HFF-Myc (cell line): ENCODE results near the gene GALNT11.

Experiments
- DNase-seq: peaks from one replicate; pipeline ENCODE4 v3.0.0-alpha.2; 2011; ENCODE audit warnings: low read depth; ENCODE audit errors: extremely low read depth
- H3K4me3 ChIP-seq: replicated peaks from 2 replicates; pipeline ENCODE4 v1.5.1; 2011; ENCODE audit warnings: low read depth, mild to moderate bottlenecking, control low read depth, low read length
- CTCF ChIP-seq: IDR thresholded peaks from 2 replicates; pipeline ENCODE4 v1.5.1; 2012; ENCODE audit warnings: mild to moderate bottlenecking, low read depth, low read length, control low read depth; ENCODE audit errors: missing control alignments

The GALNT11 gene

GRCh38 chr7:152107945-152108344, 82.5 kb downstream of the GALNT11 start:
- no peak for TF ChIP-seq CTCF
- no peak for DNase-seq
- H3K4me3 ChIP-seq, result no peak overlapping the region

DNA sequence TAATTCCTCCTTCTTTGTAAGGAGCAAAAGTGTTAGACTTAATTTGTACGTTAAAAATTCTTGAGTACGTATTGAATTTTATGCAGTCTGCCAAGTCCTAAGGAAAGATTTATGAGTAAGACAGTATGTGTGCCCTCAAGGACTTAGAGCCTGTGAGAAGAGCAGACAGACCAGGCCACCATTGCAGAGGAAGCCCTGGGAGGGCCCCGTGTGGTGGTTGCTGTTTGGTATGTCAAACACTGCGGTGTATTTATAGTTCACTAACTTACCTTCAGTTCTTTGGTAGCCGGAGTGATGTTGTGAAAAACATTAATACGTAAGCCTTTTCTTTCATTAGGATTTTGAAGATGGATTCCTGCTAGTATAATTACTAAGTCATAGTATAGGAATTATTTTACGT, 82.9 kb downstream of the GALNT11 start:
- TF ChIP-seq CTCF, result no peak
- DNase-seq, result no peak

GRCh38 chr7:152112829-152113228, 87.4 kb downstream of the GALNT11 start:
- no peak for TF ChIP-seq CTCF
- DNase-seq, result no peak
- H3K4me3 ChIP-seq, result no peak overlapping the region

More for the DNA sequence above, 82.9 kb downstream of the GALNT11 start:
- no peak overlapping the region for H3K4me3 ChIP-seq

- no peak for TF ChIP-seq CTCF
- DNase-seq, result no peak
- no peak overlapping the region for H3K4me3 ChIP-seq
These were observed 89.7 kb downstream of the GALNT11 start for GRCh38 chr7:152115021-152115718.

DNA sequence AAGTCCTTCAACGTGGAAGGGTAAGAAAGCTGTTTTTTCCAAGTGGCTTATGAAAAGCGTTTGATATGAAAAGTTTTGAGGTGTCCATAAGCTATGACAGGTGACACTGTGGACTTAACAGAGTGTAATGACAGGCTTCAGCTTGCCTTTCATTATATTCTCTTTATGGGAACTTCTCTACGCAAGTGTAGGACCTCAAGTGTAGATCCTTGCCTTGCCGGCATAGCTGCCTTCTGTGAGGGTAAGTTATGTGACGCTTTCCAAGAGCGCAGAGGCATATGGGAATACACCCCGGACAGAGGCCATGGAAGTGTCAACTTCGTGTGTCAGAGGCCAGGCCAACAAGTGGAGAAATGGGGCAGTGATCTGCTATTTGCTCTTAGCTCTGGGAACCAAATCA, 91.9 kb downstream of the GALNT11 start:
- DNase-seq, result no peak
- TF ChIP-seq CTCF, result no peak
- no peak overlapping the region for H3K4me3 ChIP-seq

DNA sequence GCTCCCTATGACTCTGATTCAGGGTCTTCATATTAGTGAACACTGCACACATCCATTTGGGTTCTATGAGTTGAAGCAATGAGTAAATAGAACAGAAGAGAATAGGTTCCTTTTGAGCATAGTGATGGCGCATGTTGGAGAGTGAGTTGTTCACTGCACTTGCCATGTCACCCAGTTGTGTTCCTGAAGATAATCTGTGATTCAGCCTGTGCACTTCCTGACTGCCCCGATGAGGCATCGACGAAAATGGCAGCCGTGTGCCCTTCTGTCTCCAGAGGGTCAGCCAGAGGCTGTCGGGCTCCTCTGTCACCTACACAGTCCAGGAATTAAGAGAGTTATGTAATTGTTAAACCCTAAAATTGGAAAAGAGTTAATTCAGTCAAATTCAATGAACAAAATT, 94.7 kb downstream of the GALNT11 start:
- no peak overlapping the region for H3K4me3 ChIP-seq
- no peak for TF ChIP-seq CTCF

DNA sequence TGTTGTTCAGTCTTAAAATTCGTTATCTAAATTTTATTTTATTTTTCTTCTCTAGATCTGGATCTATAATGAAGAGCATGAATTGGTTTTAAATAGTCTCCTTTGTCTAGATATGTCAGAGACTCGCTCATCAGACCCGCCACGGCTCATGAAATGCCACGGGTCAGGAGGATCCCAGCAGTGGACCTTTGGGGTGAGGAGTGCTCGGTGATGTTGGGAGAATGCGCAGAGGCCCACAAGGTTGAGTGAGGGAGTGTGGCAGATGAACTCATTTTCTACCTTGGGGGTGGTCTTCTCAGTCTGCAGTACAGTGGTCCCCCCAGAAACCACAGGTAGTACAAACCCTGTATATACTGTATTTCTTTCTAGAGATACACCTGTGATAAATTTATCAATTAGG, 95.3 kb downstream of the GALNT11 start:
- DNase-seq, result no peak
- no peak overlapping the region for H3K4me3 ChIP-seq
- TF ChIP-seq CTCF, result no peak

More for the DNA sequence above, 94.7 kb downstream of the GALNT11 start:
- DNase-seq, result no peak
